Activated CD8-positive, alpha-beta memory T cell treated with anti-CD3 and anti-CD28 coated beads, Interleukin-2, amount 50 U/mL, for 4 hours (primary cell): ENCODE measurements around the gene UGT1A10.

Experiments
- DNase-seq: peaks from one replicate; pipeline ENCODE4 v3.0.0-alpha.2; 2020

The UGT1A10 gene

DNA sequence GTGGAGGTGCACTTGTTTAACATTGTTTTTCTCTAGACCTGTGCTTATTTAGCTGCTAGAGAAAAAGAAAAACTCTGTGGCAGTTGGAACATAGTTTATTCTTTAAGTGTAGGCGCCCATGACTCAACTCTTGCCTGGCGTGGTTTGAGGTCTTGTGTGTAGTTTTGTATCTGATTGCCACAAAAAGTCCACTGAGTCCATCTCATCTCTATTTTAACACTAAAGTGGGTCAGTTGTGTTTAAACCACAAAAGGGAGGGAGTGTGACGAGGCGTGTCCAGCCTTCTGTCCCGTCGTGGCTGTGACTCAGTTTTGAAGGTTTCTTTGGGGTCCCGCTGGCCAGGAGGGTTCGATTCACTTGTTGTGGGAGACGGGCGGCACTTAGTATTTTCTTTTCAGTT lies 20.2 kb downstream of the UGT1A10 start:
- DNase-seq = no peak

DNA sequence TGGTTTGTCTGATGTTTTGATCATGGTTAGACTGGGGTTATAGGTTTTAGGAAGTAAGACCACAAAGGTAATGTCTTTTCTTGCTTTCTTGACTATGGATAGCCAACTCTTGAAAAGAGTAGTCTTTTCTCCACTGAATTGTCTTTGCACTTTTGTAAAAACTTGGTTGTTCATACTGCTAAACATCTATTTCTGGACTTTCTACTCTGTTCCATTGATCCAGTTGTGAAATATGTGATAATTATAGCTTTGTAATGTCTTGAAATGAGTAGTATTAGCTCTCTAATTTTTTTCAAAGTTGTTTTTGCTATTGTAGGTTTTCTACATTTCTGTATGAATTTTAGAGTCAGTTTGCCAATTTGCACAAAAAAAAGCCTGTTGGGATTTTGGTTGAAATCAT lies 22.4 kb downstream of the UGT1A10 start:
- DNase-seq = no peak

DNA sequence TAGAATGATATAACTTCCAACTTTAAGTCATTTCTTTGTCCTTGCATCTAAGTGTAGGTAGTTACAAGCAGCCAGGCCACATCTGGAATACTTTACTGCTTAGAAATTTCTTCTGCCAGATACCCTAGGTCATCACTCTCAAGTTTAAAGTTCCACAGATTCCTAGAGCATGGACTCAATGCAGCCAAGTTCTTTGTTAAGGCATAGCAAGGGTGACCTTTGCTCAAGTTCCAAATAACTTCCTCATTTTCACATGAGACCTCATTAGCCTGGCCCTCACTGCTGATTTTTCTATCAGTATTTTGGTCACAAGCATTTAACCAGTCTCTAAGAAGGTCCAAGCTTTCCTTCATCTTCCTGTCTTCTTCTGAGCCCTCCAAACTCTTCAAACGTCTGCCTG lies 27.7 kb downstream of the UGT1A10 start:
- DNase-seq = no peak

DNA sequence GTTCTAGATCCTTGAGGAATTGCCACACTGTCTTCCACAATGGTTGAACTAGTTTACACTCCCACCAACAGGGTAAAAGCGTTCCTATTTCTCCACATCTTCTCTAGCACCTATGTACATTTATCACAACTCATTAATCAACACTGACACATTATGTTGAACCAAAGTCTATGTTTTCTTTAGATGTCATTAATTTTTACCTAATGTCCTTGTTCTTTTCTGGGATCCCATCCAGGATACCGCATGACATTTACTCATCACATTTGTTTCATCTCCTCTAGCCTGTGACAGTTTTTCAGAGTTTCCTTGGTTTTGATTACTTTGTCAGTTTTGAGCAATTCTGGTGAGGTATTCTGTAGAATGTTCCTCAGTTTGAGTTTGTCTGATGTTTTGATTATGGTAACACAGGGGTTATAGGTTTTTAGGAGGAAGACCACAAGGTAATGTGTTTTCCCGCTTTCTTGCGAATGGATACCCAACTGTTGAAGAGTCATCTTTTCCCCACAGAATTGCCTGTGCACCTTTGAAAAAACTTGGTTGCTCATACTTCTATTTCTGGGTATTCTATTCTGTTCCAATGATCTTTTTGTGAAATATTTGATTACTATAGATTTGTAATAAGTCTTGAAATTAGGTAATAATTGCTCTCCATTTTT lies 32.5 kb downstream of the UGT1A10 start:
- no peak for DNase-seq

DNA sequence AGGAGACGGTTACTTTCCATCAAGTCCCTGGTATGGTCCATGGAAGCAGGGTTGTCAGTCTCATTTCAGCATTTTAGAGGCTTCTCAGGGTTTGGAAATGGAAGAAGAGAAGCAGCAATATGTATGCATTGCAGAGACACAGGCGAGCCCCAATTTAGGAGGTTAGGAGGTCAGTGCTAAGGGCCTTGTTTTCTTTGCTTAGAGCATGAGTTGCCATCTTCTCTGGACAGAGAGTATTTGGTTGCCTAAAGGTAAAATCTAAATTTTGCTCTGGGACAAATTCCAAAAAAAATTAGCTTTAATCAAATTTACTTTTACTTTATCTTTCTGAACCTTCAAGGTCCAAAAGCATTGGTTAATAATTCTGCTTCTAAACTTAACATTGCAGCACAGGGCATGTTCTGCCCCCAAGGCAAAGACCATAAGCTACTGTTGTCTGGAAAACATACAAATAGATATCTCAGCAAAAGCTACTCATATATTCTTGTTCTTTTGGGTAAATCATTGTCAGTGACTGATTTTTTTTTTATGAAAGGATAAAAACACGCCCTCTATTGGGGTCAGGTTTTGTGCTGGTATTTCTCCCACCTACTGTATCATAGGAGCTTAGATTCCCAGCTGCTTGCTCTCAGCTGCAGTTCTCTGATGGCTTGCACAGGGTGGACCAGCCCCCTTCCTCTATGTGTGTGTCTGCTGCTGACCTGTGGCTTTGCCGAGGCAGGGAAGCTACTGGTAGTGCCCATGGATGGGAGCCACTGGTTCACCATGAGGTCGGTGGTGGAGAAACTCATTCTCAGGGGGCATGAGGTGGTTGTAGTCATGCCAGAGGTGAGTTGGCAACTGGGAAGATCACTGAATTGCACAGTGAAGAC lies 35.3 kb downstream of the UGT1A10 start, which contains the start of gene UGT1A9:
UGT1A9 (plus strand) TSS at position 609 of the 872 bp plus-strand sequence; CDS start at position 646, 37 bp downstream.
- DNase-seq = no peak

DNA sequence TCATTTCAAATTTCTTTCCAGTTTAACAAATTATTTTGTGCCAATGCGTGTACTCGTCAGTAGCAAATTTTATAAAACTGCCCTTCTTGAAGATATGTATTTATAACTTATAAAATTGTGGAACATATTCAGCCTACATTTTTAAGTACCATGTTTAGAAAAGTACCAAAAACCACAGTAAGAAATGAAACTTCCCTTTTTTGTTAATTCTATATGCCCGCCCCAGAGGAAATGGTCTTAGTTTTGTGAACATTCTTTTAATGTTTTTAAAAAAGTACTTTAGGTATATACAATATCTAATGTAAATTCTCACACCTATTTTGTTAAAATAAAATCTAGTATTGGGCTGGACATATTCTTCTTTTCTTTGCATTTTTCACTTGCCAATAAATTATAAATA lies 36.6 kb downstream of the UGT1A10 start:
- no peak for DNase-seq

DNA sequence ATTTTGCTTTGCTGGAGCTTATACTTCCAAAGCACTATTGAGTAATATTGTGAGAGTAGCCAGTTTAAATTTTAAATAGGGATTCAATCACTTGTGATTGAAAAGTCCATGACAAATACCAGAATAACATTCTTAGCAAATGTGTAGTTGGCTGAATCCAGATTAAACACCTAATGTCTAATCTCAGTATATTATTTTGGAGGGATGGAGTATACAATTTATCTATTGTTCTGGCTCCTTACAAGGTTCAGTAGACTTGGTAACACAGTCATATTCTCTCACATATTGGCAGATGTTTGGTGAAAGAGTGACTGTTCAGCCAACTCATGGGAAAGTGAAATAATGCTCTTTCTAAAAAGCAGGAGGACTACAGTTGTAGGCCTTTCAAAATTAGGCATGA lies 37.6 kb downstream of the UGT1A10 start:
- no peak for DNase-seq

DNA sequence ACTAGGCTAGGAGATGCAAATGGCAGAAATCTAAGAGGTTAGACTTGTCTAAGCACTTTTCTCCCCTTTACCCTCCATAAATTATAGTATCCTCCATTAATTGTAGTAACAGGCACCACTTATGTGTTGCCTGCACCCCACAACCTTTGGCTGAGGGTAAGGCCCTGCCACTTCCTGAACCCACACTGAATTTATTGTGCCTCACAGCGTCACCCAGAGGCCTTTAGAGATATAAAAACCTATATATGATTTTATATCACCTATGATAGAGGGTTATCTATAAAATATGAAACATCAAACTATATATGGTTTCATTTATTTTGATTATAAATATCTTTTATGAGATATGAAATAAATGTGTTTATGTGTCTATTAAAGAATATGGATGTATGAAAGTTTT lies 38.1 kb downstream of the UGT1A10 start:
- no peak for DNase-seq

DNA sequence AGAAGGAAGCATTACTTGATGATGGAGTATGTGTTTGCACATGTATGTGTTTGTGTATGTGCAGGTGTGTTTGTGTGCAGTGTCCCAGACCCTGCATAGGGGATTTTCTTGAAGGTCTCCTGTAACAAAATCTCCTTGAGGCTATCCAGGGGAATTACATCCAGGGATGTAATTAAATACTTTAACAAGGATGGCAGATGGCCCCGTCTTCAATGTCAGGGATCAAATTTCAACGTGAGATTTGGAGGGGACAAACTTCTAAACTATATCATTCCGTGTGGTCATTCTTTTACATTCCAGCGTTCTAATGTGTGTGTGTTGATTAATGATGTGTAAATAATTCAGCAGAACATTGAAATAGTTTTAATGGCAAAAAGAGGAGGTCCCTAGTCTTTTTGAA lies 38.7 kb downstream of the UGT1A10 start:
- DNase-seq = no peak

DNA sequence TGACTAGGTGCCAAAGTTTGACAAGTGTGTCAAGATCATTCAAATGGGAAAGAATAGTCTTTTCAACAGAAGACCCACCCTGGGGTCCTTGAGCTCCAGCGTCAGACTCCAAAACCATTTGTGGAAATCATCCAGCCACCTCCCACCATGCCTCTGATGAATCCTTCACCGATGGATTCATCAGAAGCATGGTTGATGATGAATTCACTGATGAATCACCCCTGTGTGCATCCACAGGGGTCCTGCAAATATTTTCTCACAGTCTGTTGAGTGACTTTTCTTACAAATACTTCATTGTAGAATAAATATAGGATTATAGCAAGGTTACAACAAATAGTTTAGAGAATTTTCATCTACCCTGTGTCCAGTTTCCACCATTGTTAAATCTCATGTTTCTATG lies 39.8 kb downstream of the UGT1A10 start:
- DNase-seq = no peak

DNA sequence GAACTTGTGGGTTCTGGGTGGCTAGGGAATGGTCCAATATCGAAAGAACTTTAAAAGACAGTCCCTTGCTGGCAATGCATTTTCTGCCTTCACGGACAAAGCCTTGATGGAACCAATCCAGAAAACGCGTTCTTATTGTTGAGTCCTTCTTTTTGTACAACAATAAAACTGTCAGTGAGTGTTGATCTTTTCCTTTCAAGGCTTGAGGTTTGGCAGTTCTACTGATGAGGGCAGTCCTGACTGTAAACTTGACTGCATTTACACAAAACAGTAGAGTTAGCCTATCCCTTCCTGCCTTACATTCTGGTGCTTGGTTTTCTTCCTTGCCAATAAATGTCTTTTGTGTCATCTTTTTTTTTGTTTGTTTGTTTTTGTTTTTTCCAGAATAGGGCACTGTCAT lies 42.9 kb downstream of the UGT1A10 start:
- no peak for DNase-seq

DNA sequence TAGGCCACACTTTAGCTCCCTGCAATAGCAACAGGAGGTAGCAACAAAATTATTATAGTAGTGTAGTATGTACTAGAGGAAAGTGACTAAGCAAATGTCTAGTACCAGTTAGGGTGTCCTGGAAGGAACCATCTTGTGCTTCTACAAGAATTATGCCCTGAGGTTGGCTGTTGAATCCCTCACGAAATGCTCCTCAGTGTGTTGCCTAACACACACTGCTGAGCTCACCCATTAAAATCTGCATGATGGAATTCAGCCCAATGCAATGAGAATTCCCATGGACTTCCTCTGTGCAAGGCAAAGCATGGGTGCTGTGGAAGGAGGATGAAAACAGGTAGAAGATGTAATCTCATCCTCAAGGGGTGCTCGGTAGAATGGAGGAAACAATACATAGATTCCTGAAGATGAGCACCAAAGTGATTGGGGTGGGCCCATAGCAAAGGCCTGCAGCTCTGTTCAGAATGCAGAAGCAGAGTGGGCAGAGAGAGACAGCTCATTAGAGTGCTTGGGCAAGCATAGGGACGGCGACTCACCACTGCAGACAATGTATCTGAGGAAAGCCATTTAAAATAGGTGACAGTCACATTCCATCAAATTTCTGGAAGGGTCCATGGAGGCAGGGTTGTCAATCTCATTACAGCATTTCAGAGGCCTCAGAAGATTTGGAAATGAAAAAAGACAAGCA lies 44.3 kb downstream of the UGT1A10 start:
- no peak for DNase-seq

DNA sequence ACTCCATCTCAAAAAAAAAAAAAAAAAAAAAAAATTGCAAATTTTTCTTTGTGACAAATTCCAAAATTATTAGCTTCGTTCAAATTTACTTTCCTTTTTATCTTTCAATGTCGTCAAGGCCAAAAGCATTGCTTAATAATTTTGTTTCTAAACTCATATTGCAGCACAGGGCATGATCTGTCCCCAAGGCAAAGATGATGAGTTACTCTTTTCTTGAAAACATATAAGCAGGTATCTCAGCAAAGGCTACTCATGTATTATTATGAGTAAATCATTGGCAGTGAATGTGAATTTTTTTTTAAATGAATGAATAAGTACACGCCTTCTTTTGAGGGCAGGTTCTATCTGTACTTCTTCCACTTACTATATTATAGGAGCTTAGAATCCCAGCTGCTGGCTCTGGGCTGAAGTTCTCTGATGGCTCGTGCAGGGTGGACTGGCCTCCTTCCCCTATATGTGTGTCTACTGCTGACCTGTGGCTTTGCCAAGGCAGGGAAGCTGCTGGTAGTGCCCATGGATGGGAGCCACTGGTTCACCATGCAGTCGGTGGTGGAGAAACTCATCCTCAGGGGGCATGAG lies 45.4 kb downstream of the UGT1A10 start, which contains the start of gene UGT1A7:
UGT1A7 (plus strand) TSS at position 381 of the 579 bp plus-strand sequence; CDS start at position 418, 37 bp downstream.
- no peak for DNase-seq

DNA sequence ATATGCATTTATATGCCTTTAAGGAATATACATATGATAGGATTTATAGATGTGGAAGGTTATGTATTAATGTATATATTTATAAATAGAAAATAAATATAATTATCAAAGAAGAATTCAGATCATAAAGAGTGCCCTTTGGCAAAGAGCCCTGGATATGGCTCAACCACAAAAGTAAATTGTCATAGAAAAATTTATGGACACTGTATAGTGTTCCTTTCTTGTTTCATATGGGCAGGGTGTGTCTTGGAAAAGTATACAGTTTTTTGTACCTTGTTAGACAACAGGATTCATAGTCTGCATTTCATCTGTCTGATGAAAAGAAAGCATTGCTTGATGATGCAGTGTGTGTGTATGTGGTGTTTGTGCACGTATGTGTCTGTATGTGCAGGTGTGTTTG lies 48.4 kb downstream of the UGT1A10 start:
- no peak for DNase-seq

DNA sequence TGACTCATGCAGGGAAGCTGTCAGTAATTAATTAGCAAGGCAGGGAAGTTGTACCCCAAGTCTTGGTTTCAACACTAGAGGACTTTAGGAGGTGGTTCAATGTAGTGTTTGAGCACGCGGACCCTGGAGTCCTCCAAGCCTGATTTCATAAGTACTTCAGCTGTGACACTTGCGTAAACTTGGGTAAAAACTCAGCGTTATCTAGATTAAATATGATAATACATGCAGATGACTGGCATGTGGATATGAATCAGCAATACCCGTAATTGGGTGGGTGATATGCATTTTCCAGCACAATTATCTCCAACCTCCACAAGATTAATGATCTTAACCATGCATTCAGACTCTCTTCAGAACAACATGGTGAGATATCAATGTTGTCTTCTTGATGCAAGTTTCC lies 50.7 kb downstream of the UGT1A10 start:
- no peak for DNase-seq

DNA sequence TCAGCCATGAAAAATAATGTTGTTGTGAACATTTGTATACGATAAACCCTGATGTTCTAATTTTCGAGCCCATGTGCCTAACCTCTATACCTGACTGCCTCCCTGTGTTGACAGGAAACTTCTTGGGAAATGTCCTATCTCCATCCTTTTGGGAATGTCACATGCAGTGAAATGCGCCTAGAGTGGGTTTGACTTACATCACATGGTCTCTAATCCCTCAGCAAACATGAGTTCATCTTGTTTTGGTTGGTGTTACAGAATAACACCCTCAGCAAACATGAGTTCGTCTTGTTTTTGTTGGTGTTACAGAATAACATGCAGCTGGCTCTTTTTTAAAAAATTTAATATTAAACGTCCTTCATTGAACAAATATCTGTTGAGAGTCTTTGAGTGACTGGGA lies 52.1 kb downstream of the UGT1A10 start:
- no peak for DNase-seq

DNA sequence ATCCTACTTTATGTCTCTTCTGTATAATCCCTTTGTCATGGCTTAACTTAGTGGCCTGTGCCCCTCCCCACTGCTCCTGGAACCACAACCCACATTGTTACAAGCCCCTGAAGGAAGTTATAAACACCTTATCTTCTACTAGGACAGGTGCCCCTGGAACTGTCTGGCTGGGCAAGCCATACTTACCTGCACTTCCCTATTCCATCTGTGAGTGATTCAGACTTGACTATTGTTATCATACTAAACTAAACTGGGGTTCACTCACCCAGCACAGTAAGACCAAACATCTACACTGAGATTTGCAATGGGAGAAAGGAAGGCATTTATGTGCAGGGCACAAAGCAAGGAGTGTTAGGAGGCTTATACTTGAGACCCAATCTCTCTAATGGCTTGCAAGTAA lies 52.8 kb downstream of the UGT1A10 start:
- no peak for DNase-seq

DNA sequence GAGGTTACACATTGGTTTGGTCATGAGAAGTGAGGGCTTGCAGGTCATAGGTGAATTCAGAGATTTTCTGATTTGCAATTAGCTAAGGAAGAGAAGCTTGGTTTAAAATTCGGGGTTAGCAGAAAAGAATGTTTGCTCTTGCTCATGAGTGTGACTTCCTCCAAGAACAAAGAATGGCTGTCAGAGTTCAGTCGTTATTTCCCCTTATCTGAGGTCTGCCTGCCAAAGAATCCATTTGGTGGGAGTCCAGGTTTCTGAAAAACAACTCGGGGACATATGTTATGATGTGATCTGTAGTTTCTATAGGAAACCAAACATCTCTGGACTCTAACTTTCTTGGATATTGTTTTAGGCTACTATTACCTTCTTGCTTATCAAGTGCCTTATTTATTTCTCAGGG lies 53.3 kb downstream of the UGT1A10 start:
- no peak for DNase-seq

DNA sequence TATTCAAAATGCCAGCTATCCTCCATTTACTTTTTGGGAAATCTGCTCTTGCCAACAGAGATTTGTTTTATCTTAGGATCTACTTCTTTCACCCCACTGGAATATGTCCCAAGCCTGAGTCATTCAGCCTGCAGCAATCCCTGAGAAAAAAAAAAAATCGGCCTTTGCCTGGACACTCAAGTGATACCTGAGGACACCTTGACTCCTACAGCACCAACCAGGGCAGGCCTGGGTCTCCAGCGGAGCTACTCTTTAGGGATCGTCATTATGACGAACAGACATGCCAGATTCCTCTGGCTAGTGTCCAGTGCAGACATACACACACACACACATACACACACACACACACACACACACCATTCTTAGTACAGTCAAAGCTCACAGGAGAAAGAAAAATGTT lies 54.2 kb downstream of the UGT1A10 start:
- no peak for DNase-seq

DNA sequence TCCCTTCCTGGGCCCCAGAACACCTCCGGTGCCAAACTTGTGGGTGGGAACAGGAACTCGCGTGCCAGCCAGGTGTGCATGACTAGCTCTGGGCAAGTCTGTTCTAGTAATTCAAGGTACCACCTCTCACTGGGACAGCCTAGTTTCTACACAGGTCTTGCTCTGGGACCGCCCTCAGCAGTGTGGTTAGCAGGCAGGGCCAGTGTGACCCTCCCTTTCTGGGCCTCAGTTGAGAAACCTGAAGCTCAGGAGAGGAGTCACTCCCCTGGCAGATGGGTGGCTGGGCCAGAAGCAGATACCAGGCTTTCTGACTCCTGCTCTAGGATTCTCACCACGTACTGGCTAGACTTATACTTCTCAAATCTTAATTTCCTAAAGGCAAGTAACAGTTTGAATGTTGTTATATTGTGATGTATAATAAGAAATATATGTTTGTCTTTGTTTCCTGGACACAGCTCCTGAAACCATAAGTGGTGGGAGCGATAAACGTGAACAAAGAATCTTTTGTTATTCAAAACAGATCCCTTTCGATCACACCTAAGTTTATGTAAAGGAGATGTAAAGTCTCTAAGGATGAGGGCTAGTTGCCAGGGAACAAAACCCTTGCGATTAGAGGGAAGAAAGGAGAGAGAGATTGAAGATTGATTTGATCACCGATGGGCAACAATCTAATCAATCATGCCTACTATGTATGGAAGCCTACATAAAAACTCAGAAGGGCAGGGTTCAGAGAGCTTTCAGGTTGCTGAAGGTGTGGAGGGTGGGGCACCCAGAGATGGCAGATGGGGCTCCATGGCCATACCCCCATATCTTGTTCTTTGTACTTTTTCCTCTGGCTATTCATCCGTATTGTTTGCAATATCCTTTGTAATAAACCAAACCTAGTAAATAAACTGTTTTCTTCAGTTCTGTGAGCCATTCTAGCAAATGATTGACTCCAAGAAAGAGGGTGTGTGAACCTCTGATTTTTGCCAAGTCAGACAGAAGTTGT lies 55.5 kb downstream of the UGT1A10 start:
- DNase-seq = no peak

DNA sequence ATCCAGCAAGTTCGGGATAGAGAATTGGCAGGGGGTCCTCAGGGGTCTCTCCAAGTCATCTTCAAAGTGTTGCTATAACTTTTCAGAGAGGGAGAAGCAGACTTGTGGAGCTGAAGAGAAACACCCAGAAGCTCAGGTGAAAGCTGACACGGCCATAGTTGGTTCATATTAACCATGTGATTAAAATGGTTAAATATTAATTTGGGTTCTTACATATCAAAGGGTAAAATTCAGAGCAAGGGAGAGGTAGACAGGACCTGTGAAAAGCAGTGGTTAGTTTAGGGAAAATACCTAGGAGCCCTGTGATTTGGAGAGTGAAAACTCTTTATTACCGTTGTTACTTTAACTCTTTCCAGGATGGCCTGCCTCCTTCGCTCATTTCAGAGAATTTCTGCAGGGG lies 56.4 kb downstream of the UGT1A10 start, which contains the start of gene UGT1A6:
UGT1A6 (plus strand) TSS at position 243 of the 400 bp plus-strand sequence; CDS start at position 358, 115 bp downstream.
- DNase-seq = no peak

DNA sequence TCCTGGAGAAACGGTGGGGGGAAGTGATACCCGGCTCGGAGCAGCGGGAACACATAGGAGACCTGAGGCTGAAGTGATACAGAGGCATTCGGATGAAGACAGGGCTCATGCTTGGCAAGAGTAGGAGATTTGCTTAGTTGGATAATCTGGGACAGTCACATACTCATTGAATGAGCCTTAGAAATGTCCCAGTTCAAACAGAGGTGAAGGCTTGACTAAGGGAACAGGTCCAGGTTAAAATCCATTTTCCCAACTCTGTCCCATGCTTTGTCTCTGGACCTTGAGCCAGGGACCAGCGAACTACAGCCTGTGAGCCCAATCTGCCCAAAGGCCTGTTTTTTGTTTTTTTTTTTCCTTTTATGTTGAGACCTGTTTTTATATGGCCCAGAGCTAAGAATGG lies 57.7 kb downstream of the UGT1A10 start:
- no peak for DNase-seq
